ENCODE data around the gene GPALPP1.
"Not testable (repeated sequence)": the region's sequence is repeated elsewhere in the genome, so short reads cannot be mapped to it uniquely, and the experiment has no call there.

Gene GPALPP1, protein sequence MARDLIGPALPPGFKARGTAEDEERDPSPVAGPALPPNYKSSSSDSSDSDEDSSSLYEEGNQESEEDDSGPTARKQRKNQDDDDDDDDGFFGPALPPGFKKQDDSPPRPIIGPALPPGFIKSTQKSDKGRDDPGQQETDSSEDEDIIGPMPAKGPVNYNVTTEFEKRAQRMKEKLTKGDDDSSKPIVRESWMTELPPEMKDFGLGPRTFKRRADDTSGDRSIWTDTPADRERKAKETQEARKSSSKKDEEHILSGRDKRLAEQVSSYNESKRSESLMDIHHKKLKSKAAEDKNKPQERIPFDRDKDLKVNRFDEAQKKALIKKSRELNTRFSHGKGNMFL

GRCh38 chr13:44989071-44989889 is at the start of gene GPALPP1, which contains the start of gene NUFIP1:
GPALPP1 (plus strand) TSS chr13:44989538; CDS start chr13:44989655, 117 bp downstream.
NUFIP1 (minus strand) TSS chr13:44989471; CDS start chr13:44989436, 35 bp downstream.
- H3K27me3 ChIP-seq (ENCODE audit: control insufficient read depth, insufficient read depth, low read length): no peaks in the 10 kb centered on the region
- H3K4me3 ChIP-seq (ENCODE audit: low read depth, low read length): peak within 1 kb of the TSS; percentile 95
- H3K9me3 ChIP-seq (ENCODE audit: control insufficient read depth, insufficient read depth, low read depth, low read length): no peaks in the 10 kb centered on the region
- H3K9ac ChIP-seq (ENCODE audit: low read length): peak within 1 kb of the TSS; percentile 94
- peak within 1 kb of the TSS; percentile 63; the same call in 1 of the 2 replicates for H3K27ac ChIP-seq (ENCODE audit: low read depth, low read length)
- peaks cover 12% of the 10 kb centered on the region for H3K4me1 ChIP-seq (ENCODE audit: control insufficient read depth, insufficient read depth, low read length)
- peaks cover 15% of the 10 kb centered on the region for H3K36me3 ChIP-seq (ENCODE audit: control insufficient read depth, insufficient read depth, low read length)

- H3K27me3 ChIP-seq (ENCODE audit: control insufficient read depth, insufficient read depth, low read length); H3K9ac ChIP-seq (ENCODE audit: low read length); H3K27ac ChIP-seq (ENCODE audit: low read depth, low read length); H3K4me1 ChIP-seq (ENCODE audit: control insufficient read depth, insufficient read depth, low read length); H3K9me3 ChIP-seq (ENCODE audit: control insufficient read depth, insufficient read depth, low read depth, low read length); H3K4me3 ChIP-seq (ENCODE audit: low read depth, low read length): not testable (repeated sequence)
- peaks cover 17% of the 10 kb centered on the region for H3K36me3 ChIP-seq (ENCODE audit: control insufficient read depth, insufficient read depth, low read length)
Observed at GRCh38 chr13:44943411-44943810, 45.9 kb upstream of the GPALPP1 start.

GRCh38 chr13:44951184-44951583 is 38.2 kb upstream of the GPALPP1 start:
- H3K36me3 ChIP-seq (ENCODE audit: control insufficient read depth, insufficient read depth, low read length): peaks cover 13% of the 10 kb centered on the region
- H3K9ac ChIP-seq (ENCODE audit: low read length): no peak overlapping the region
- H3K27me3 ChIP-seq (ENCODE audit: control insufficient read depth, insufficient read depth, low read length): no peaks in the 10 kb centered on the region
- H3K27ac ChIP-seq (ENCODE audit: low read depth, low read length): no peak overlapping the region
- H3K9me3 ChIP-seq (ENCODE audit: control insufficient read depth, insufficient read depth, low read depth, low read length): no peaks in the 10 kb centered on the region
- no peaks in the 10 kb centered on the region for H3K4me1 ChIP-seq (ENCODE audit: control insufficient read depth, insufficient read depth, low read length)
- no peak overlapping the region for H3K4me3 ChIP-seq (ENCODE audit: low read depth, low read length)

- H3K9me3 ChIP-seq (ENCODE audit: control insufficient read depth, insufficient read depth, low read depth, low read length): no peaks in the 10 kb centered on the region
- H3K27ac ChIP-seq (ENCODE audit: low read depth, low read length): no peak overlapping the region
- no peak overlapping the region for H3K4me3 ChIP-seq (ENCODE audit: low read depth, low read length)
- H3K9ac ChIP-seq (ENCODE audit: low read length): no peak overlapping the region
- H3K36me3 ChIP-seq (ENCODE audit: control insufficient read depth, insufficient read depth, low read length): peaks cover 15% of the 10 kb centered on the region
- no peaks in the 10 kb centered on the region for H3K27me3 ChIP-seq (ENCODE audit: control insufficient read depth, insufficient read depth, low read length)
- H3K4me1 ChIP-seq (ENCODE audit: control insufficient read depth, insufficient read depth, low read length): no peaks in the 10 kb centered on the region
Observed at GRCh38 chr13:44952671-44953070, 36.7 kb upstream of the GPALPP1 start.

DNA sequence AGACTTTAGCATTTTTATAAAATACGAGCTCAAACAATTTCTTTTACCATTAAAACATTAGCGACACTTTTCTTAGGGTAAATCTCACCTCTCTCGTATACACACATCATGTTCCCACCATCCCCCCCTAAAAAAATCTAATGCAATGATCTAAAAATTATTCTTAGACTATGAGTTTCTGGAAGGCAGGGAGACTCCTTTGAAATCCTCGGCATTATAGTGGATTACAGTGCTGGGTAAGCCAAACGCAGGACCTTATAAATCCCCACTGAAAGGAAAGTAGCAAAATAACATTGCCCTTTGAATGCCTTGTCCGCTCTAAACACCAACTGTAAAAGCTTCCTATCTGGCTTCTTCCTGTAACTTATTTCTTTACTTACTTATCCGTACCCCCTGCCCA is 35.1 kb upstream of the GPALPP1 start:
- Histone ChIP-seq H3K4me3 (ENCODE audit: low read depth, low read length) (no peak overlapping the region), H3K27ac (ENCODE audit: low read depth, low read length) (no peak overlapping the region)

DNA sequence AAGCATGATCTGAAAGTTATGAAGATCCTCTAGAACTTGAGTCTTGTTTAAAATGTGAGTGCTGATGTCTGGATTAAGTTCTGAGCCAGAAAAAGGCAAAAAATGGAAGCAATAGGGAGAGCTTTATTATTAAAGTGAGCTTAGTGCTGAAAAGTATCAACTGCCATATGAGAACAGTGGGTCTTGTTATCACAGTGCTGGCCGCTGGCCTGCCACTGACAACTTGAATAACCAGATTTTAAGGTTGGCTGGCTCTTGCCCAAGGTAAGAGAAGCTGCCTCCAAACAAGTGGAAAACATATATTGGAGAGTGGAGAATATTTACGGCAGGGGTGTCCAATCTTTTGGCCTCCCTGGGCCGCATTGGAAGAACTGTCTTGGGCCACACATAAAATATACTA is 33.9 kb upstream of the GPALPP1 start:
- H3K9me3 ChIP-seq (ENCODE audit: control insufficient read depth, insufficient read depth, low read depth, low read length): no peaks in the 10 kb centered on the region
- H3K9ac ChIP-seq (ENCODE audit: low read length): no peak overlapping the region
- H3K4me3 ChIP-seq (ENCODE audit: low read depth, low read length): no peak overlapping the region
- peaks cover 28% of the 10 kb centered on the region for H3K36me3 ChIP-seq (ENCODE audit: control insufficient read depth, insufficient read depth, low read length)
- no peaks in the 10 kb centered on the region for H3K4me1 ChIP-seq (ENCODE audit: control insufficient read depth, insufficient read depth, low read length)
- no peak overlapping the region; the same call in 1 of the 2 replicates for H3K27ac ChIP-seq (ENCODE audit: low read depth, low read length)
- no peaks in the 10 kb centered on the region for H3K27me3 ChIP-seq (ENCODE audit: control insufficient read depth, insufficient read depth, low read length)

More for the DNA sequence above, 35.1 kb upstream of the GPALPP1 start:
- Histone ChIP-seq H3K4me1 (ENCODE audit: control insufficient read depth, insufficient read depth, low read length) (no peaks in the 10 kb centered on the region), H3K36me3 (ENCODE audit: control insufficient read depth, insufficient read depth, low read length) (peaks cover 25% of the 10 kb centered on the region), H3K9me3 (ENCODE audit: control insufficient read depth, insufficient read depth, low read depth, low read length) (no peaks in the 10 kb centered on the region), H3K9ac (ENCODE audit: low read length) (no peak overlapping the region), H3K27me3 (ENCODE audit: control insufficient read depth, insufficient read depth, low read length) (no peaks in the 10 kb centered on the region)

DNA sequence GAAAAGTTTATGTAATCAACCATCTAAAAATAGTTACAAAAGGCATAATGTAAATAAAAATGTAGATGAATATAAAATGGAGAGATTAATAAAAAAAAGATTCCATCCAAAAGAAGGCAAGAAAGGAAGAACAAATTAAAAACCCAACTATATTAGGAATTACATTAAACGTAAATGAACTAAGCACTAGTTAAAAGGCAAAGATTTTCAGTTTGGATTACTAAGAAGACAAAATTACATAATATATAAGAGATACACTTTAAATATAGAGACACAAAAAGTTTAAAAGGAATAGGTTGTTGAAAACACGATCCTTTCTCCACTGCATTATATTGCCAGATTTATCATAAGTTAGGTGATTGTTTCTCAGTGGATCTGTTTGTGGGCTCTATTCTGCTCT is 27.3 kb upstream of the GPALPP1 start:
- Histone ChIP-seq H3K27me3 (ENCODE audit: control insufficient read depth, insufficient read depth, low read length) (no peaks in the 10 kb centered on the region), H3K36me3 (ENCODE audit: control insufficient read depth, insufficient read depth, low read length) (peaks cover 79% of the 10 kb centered on the region), H3K9ac (ENCODE audit: low read length) (no peak overlapping the region), H3K4me1 (ENCODE audit: control insufficient read depth, insufficient read depth, low read length) (no peaks in the 10 kb centered on the region), H3K9me3 (ENCODE audit: control insufficient read depth, insufficient read depth, low read depth, low read length) (peaks cover 16% of the 10 kb centered on the region), H3K27ac (ENCODE audit: low read depth, low read length) (no peak overlapping the region), H3K4me3 (ENCODE audit: low read depth, low read length) (no peak overlapping the region)

GRCh38 chr13:44967704-44968433 is 21.5 kb upstream of the GPALPP1 start:
- no peak overlapping the region for H3K27ac ChIP-seq (ENCODE audit: low read depth, low read length)
- no peak overlapping the region for H3K9ac ChIP-seq (ENCODE audit: low read length)

GRCh38 chr13:44968434-44968815 is 20.9 kb upstream of the GPALPP1 start:
- peaks cover 2% of the 10 kb centered on the region; the same call in 1 of the 2 replicates for H3K9me3 ChIP-seq (ENCODE audit: control insufficient read depth, insufficient read depth, low read depth, low read length)
- peaks cover 4% of the 10 kb centered on the region; the same call in 1 of the 2 replicates for H3K4me1 ChIP-seq (ENCODE audit: control insufficient read depth, insufficient read depth, low read length)
- no peak overlapping the region for H3K9ac ChIP-seq (ENCODE audit: low read length)
- H3K27ac ChIP-seq (ENCODE audit: low read depth, low read length): no peak overlapping the region
- no peaks in the 10 kb centered on the region for H3K27me3 ChIP-seq (ENCODE audit: control insufficient read depth, insufficient read depth, low read length)
- H3K4me3 ChIP-seq (ENCODE audit: low read depth, low read length): no peak overlapping the region
- H3K36me3 ChIP-seq (ENCODE audit: control insufficient read depth, insufficient read depth, low read length): peaks cover 57% of the 10 kb centered on the region

More at GRCh38 chr13:44967704-44968433, 21.5 kb upstream of the GPALPP1 start:
- peaks cover 4% of the 10 kb centered on the region; the same call in 1 of the 2 replicates for H3K4me1 ChIP-seq (ENCODE audit: control insufficient read depth, insufficient read depth, low read length)
- H3K9me3 ChIP-seq (ENCODE audit: control insufficient read depth, insufficient read depth, low read depth, low read length): peaks cover 7% of the 10 kb centered on the region; the same call in 1 of the 2 replicates
- peaks cover 60% of the 10 kb centered on the region for H3K36me3 ChIP-seq (ENCODE audit: control insufficient read depth, insufficient read depth, low read length)
- no peak overlapping the region for H3K4me3 ChIP-seq (ENCODE audit: low read depth, low read length)
- no peaks in the 10 kb centered on the region for H3K27me3 ChIP-seq (ENCODE audit: control insufficient read depth, insufficient read depth, low read length)

- Histone ChIP-seq H3K27me3 (ENCODE audit: control insufficient read depth, insufficient read depth, low read length) (no peaks in the 10 kb centered on the region), H3K9ac (ENCODE audit: low read length) (no peak overlapping the region), H3K4me3 (ENCODE audit: low read depth, low read length) (no peak overlapping the region), H3K9me3 (ENCODE audit: control insufficient read depth, insufficient read depth, low read depth, low read length) (no peaks in the 10 kb centered on the region), H3K4me1 (ENCODE audit: control insufficient read depth, insufficient read depth, low read length) (peaks cover 4% of the 10 kb centered on the region; the same call in 1 of the 2 replicates), H3K36me3 (ENCODE audit: control insufficient read depth, insufficient read depth, low read length) (peaks cover 52% of the 10 kb centered on the region), H3K27ac (ENCODE audit: low read depth, low read length) (no peak overlapping the region)
Observed at GRCh38 chr13:44969551-44970484, 19.5 kb upstream of the GPALPP1 start.
